Gastrocnemius medialis (tissue), 4 donors: ENCODE results near the gene DHRS7. TPM values are rescaled to one million over a fixed set of nuclear protein-coding genes. Genes with fewer than 3 reads are reported as not detected.

Experiments
- ATAC-seq, 2 donors: fragments of 150-250 bp; one replicate each; pipeline ENCODE4 v1.9.1; 2016
- DNase-seq, 2 donors: peaks; one replicate each; pipeline ENCODE4 v3.0.0-alpha.2; 2019
- H3K27ac ChIP-seq, 4 donors: fragments of 200-600 bp; sonication (generic); 1 replicate in 1 of 4; 2 replicates in 3 of 4; pipeline ENCODE4 v1.5.1; 2016 to 2018; ENCODE audit warnings: mild to moderate bottlenecking in 2 of 4, moderate library complexity in 1 of 4
- H3K27me3 ChIP-seq, 3 donors: fragments of 200-600 bp; sonication (generic) in 2 of 3; 1 replicate in 1 of 3; 2 replicates in 2 of 3; pipeline versions ENCODE4 v1.5.1 to v1.6.0; 2016 to 2019; ENCODE audit warnings: mild to moderate bottlenecking in 1 of 3, moderate library complexity in 1 of 3
- H3K36me3 ChIP-seq, 2 donors: fragments of 200-600 bp; sonication (generic) in 1 of 2; one replicate each; pipeline ENCODE4 v1.5.1; 2017 to 2018
- H3K4me1 ChIP-seq, 2 donors: fragments of 200-600 bp; sonication (generic) in 1 of 2; one replicate each; pipeline ENCODE4 v1.5.1; 2016 to 2017; ENCODE audit warnings: mild to moderate bottlenecking in 2 of 2
- H3K4me3 ChIP-seq, 4 donors: fragments of 200-600 bp; sonication (generic) in 3 of 4; 1 replicate in 1 of 4; 2 replicates in 3 of 4; pipeline ENCODE4 v1.5.1; 2016 to 2019; ENCODE audit warnings: mild to moderate bottlenecking in 2 of 4
- H3K9me3 ChIP-seq, 3 donors: fragments of 200-600 bp; sonication (generic) in 2 of 3; 1 replicate in 1 of 3; 2 replicates in 2 of 3; pipeline ENCODE4 v1.5.1; 2016 to 2019
- CTCF ChIP-seq, 5 experiments: fragments of 450-650 bp in 3 of 5; fragments of 200-600 bp in 2 of 5; sonication (generic) in 2 of 5; IDR thresholded peaks in 4 of 5; conservative IDR thresholded peaks in 1 of 5; 1 replicate in 4 of 5; 2 replicates in 1 of 5; pipeline ENCODE4 v1.5.1; 2016 to 2019; ENCODE audit warnings: antibody characterized with exemption in 5 of 5, mild to moderate bottlenecking in 3 of 5, moderate library complexity in 3 of 5
- POLR2A ChIP-seq, 2 donors: fragments of 450-650 bp; IDR thresholded peaks; one replicate each; pipeline ENCODE4 v1.6.1; 2017; ENCODE audit warnings: antibody characterized with exemption in 2 of 2, mild to moderate bottlenecking in 2 of 2, moderate library complexity in 2 of 2
- in situ Hi-C, 4 donors: fragments of 200-750 bp; cut with MboI; loops; one replicate each; pipeline versions ENCODE4 v1.15.0 to v1.8.0; 2017; ENCODE audit warnings: low sequenced_read_pairs in 4 of 4
- intact Hi-C: fragments of 100-400 bp; cut with DNase I; formaldehyde crosslinking; loops from one replicate; pipeline ENCODE4 v1.15.1; 2023; ENCODE audit warnings: low total_unique reads
- total RNA-seq, 4 donors: library from RNA; depleted of rRNA; stranded (reverse); fragments of >200 nt; gene quantifications; one replicate each; pipeline versions ENCODE4 v1.1.0 to v1.2.3, GENCODE V29; 2016

The DHRS7 gene
- total RNA-seq, 4 donors from 2014 or later, result 937 to 2,179 (median 1,242) TPM

- DNase-seq (no peak), ATAC-seq (no peak)
- Histone ChIP-seq H3K4me1 (peaks cover 65 to 82% of the 10 kb centered on the region in 2 donors), H3K36me3 (no peaks in the 10 kb centered on the region), H3K9me3 (no peaks in the 10 kb centered on the region), H3K4me3 (no peak overlapping the region), H3K27me3 (no peaks in the 10 kb centered on the region), H3K27ac (peak overlapping the region; percentile 12 to 99 (median 90))
- in situ Hi-C loops, result loop anchor here in 2 of 4 donors (10.0 kb wide), 2 partner anchors 67 to 157 kb away; partner anchors contain the start of gene DHRS7 (in 2 of the 2)
- TF ChIP-seq POLR2A (IDR thresholded peaks at IDR 0.05) (no peak), CTCF (IDR thresholded peaks at IDR 0.05 in 4 of 5, conservative IDR thresholded peaks at IDR 0.05 in 1 of 5) (no peak)
- intact Hi-C loops, result loop anchor here (10.0 kb wide), 1 partner anchor 1047 kb away; no protein-coding TSS in a partner anchor
These were observed 67.2 kb downstream of the DHRS7 start for GRCh38 chr14:60097974-60098373.

GRCh38 chr14:60095781-60096450, 69.3 kb downstream of the DHRS7 start:
- intact Hi-C loops (loop anchor here (10.0 kb wide), 1 partner anchor 1049 kb away; no protein-coding TSS in a partner anchor), in situ Hi-C loops (loop anchor here in 2 of 4 donors (10.0 kb wide), 2 partner anchors 69 to 159 kb away; partner anchors contain the start of gene DHRS7 (in 2 of the 2))
- H3K4me3 ChIP-seq, result no peak overlapping the region
- peak overlapping the region; percentile 88 to 99 (median 96) for H3K27ac ChIP-seq
- H3K36me3 ChIP-seq, result no peaks in the 10 kb centered on the region
- DNase-seq (no peak), ATAC-seq (no peak)
- H3K9me3 ChIP-seq, result no peaks in the 10 kb centered on the region
- H3K4me1 ChIP-seq, result peaks cover 48 to 64% of the 10 kb centered on the region in 2 donors
- no peak for TF ChIP-seq POLR2A (IDR thresholded peaks at IDR 0.05)
- TF ChIP-seq CTCF (IDR thresholded peaks at IDR 0.05 in 4 of 5, conservative IDR thresholded peaks at IDR 0.05 in 1 of 5), result no peak
- no peaks in the 10 kb centered on the region for H3K27me3 ChIP-seq

- peaks cover 46 to 60% of the 10 kb centered on the region in 2 donors for H3K4me1 ChIP-seq
- intact Hi-C loops (loop anchor here (10.0 kb wide), 1 partner anchor 1050 kb away; no protein-coding TSS in a partner anchor), in situ Hi-C loops (loop anchor here in 2 of 4 donors (10.0 kb wide), 2 partner anchors 70 to 160 kb away; partner anchors contain the start of gene DHRS7 (in 2 of the 2))
- DNase-seq, result no peak
- H3K9me3 ChIP-seq, result no peaks in the 10 kb centered on the region
- no peaks in the 10 kb centered on the region for H3K27me3 ChIP-seq
- H3K36me3 ChIP-seq, result no peaks in the 10 kb centered on the region
- no peak for TF ChIP-seq POLR2A (IDR thresholded peaks at IDR 0.05)
- no peak for TF ChIP-seq CTCF (IDR thresholded peaks at IDR 0.05 in 4 of 5, conservative IDR thresholded peaks at IDR 0.05 in 1 of 5)
- no peak overlapping the region for H3K4me3 ChIP-seq
- ATAC-seq, result no peak
- H3K27ac ChIP-seq, result peak overlapping the region; percentile 88 to 99 (median 96)
These were observed 70.0 kb downstream of the DHRS7 start for GRCh38 chr14:60095231-60095630.

- no peaks in the 10 kb centered on the region for H3K36me3 ChIP-seq
- no peak for DNase-seq
- H3K27ac ChIP-seq, result peak overlapping the region; percentile 88 to 99 (median 96)
- H3K4me1 ChIP-seq, result peaks cover 46 to 56% of the 10 kb centered on the region in 2 donors
- ATAC-seq, result no peak
- intact Hi-C loops (loop anchor here (5.0 to 10.0 kb wide), 2 partner anchors 558 to 1050 kb away; no protein-coding TSS in a partner anchor), in situ Hi-C loops (loop anchor here in 3 of 4 donors (5.0 to 10.0 kb wide), 3 partner anchors 58 to 160 kb away; partner anchors contain the start of gene DHRS7 (in 2 of the 3))
- TF ChIP-seq CTCF (IDR thresholded peaks at IDR 0.05 in 4 of 5, conservative IDR thresholded peaks at IDR 0.05 in 1 of 5) (no peak), POLR2A (IDR thresholded peaks at IDR 0.05) (no peak)
- peak overlapping the region in 3 of 4 donors; percentile 71 to 73 (median 73) for H3K4me3 ChIP-seq
- H3K27me3 ChIP-seq, result no peaks in the 10 kb centered on the region
- H3K9me3 ChIP-seq, result no peaks in the 10 kb centered on the region
These were observed 70.8 kb downstream of the DHRS7 start for GRCh38 chr14:60094306-60094897.

Other genes starting within 250 kb of the DHRS7 start
- under 1 TPM in 1 of 4 donors, not detected in 3; 0.22 TPM for gene LRRC9, start 245.3 kb downstream of the DHRS7 start, total RNA-seq
- 10 to 100 TPM; 11.3 to 42.8 (median 34.8) TPM for gene PCNX4, start 73.5 kb downstream of the DHRS7 start, total RNA-seq
- 100 to 1,000 TPM in 1 of 4 donors, 10 to 100 TPM in 3; 81.2 to 107 (median 86.1) TPM for gene PPM1A, start 83.8 kb upstream of the DHRS7 start, total RNA-seq